HG02943 (cell line): ENCODE measurements around the gene RHOT2.
A peak's percentile ranks its signal among the peaks of the same experiment; 100 is the strongest.

ENCODE experiments used
- ATAC-seq: cut with Tn5 transposase; IDR thresholded peaks from one replicate; pipeline ENCODE4 v1.9.1; 2021; ENCODE audit warnings: mild to moderate bottlenecking, low read depth, moderate library complexity; ENCODE audit not compliant: unreplicated experiment

The RHOT2 gene

DNA sequence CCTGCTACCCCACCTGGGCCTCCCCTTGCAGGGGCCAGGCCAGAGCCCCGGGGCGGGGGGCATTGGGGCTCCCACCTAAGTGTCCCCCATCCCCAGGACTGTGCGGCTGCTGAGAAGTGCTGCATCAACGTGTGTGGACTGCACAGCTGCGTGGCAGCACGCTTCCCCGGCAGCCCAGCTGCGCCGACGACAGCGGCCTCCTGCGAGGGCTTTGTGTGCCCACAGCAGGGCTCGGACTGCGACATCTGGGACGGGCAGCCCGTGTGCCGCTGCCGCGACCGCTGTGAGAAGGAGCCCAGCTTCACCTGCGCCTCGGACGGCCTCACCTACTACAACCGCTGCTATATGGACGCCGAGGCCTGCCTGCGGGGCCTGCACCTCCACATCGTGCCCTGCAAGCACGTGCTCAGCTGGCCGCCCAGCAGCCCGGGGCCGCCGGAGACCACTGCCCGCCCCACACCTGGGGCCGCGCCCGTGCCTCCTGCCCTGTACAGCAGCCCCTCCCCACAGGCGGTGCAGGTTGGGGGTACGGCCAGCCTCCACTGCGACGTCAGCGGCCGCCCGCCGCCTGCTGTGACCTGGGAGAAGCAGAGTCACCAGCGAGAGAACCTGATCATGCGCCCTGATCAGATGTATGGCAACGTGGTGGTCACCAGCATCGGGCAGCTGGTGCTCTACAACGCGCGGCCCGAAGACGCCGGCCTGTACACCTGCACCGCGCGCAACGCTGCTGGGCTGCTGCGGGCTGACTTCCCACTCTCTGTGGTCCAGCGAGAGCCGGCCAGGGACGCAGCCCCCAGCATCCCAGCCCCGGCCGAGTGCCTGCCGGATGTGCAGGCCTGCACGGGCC lies 35.2 kb upstream of the RHOT2 start:
- ATAC-seq: no peak

DNA sequence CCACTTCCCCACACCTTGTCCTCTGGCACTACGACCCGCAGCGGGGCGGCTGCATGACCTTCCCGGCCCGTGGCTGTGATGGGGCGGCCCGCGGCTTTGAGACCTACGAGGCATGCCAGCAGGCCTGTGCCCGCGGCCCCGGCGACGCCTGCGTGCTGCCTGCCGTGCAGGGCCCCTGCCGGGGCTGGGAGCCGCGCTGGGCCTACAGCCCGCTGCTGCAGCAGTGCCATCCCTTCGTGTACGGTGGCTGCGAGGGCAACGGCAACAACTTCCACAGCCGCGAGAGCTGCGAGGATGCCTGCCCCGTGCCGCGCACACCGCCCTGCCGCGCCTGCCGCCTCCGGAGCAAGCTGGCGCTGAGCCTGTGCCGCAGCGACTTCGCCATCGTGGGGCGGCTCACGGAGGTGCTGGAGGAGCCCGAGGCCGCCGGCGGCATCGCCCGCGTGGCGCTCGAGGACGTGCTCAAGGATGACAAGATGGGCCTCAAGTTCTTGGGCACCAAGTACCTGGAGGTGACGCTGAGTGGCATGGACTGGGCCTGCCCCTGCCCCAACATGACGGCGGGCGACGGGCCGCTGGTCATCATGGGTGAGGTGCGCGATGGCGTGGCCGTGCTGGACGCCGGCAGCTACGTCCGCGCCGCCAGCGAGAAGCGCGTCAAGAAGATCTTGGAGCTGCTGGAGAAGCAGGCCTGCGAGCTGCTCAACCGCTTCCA lies 34.4 kb upstream of the RHOT2 start:
- no peak for ATAC-seq

DNA sequence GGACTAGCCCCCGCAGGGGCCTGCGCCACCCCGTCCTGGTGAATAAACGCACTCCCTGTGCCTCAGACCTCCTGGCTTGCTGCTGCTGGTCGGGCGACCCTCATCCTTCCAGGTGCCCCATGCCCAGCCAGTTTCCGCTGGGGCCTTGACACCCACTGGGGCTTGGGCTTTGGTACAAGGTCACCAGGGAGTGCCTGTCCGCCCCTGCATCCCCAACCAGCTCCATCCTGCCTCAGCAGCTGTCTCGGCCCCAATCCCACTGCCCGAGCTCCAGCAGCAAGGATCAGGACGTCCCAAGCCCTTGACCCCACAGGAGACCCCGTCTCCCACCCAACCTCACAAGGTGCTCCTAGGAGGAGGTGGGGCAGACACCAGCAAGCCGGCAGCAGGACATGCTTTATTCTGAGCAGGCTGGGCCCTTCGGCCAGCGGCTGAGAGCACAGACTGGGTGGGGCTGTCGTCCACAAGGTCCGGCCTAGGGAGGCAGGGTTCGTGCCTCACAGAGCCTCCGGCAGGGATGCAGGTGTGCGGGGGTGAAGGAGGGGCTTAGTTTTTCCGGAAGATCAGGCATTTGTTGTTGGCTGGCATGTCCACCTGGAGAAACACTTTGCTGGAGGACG lies 33.8 kb upstream of the RHOT2 start:
- no peak for ATAC-seq

DNA sequence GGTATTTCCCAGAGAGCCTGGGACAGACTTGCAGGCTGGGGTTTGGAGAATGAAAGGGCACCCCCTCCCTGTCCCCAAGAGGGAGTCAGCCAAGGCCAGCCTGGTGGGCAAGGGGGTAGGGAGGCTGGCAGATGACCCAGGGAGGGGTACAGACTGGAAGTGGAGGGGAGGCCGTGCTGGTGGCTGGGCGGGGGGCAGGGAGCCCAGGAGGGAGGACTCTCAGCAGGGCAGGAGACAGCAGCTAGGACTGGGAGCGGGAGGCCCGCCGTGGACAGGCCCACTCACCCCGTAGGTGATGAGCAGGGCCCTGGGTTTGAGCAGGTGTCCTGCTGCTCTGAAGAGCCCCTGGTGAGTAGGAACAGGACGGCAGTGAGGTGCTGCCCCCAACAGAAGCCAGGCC lies 32.9 kb upstream of the RHOT2 start:
- ATAC-seq: no peak

DNA sequence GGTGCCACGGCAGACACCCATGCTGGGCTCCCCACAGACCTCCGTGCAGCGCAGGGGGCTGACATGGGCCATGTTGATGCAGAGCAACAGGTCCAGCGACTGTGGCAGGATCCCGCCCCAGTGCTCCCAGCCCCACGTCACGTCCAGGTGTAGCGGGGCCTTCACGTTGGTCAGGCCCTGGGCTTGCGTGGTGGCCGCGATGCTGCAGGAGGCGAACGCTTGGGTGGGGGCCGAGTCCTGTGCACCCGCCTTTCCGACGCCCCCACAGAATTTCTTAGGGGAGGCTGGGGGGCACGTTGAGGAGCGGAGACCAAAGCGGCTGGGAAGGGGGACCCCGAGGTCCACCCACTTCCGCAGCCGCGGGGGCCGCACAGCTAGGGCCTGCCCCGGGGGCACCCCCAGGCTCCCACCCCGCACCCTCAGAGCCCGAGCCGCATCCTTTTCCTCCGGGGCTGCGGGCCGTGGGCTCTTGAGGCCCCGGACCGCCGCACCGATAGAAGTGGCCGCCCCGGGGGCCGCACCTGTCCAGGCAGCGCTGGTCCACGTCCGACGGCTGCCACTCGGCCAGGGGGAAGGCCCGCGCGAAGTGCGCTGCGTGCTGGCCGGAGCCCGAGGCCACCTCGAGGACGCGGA lies 32.2 kb upstream of the RHOT2 start:
- ATAC-seq: no peak

DNA sequence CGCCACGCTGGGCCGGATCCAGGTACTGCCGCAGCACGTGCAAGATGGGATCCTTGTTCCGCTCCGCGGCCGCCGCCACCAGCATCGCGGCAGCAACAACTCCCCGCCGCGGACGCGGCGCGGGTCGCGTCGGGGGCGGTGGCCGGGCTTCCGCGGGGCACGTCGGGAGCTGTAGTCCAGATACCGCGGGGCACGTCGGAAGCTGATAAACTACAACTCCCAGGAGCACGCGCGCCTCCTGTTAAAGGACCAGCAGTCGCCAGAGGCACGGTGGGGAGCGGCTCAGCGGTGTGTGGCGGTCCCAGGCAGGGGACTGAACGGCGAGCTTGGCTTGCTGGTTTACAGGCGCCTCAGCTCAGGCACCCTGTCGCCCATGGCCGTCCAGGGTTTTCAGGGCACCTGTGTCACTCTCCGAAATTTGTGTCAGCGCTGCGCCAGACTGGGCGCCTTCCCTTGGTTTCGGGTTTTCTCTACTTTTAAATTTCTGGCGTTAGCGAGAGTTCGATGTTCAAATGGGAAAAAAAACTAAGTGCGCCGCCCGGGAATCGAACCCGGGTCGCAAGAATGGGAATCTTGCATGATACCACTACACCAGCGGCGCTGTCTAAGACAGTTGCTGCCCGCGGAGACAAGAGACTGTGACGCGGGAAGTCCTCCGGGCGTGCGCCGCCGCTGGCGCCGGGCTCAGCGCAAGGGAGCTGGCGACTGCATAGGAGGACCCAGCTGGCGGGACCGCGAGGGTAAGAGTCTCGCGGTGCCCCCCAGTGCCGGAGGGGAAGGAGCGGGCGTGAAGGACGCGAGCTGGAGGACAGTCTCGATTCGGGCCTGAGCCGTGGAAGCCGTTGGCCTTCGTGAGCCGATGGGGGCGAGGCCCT lies 31.5 kb upstream of the RHOT2 start, which contains the start of gene METTL26:
TSS of gene METTL26 (minus strand) at position 100 of the 875 bp plus-strand sequence. CDS start at position 85, 15 bp downstream.
- peak; percentile 53 for ATAC-seq

DNA sequence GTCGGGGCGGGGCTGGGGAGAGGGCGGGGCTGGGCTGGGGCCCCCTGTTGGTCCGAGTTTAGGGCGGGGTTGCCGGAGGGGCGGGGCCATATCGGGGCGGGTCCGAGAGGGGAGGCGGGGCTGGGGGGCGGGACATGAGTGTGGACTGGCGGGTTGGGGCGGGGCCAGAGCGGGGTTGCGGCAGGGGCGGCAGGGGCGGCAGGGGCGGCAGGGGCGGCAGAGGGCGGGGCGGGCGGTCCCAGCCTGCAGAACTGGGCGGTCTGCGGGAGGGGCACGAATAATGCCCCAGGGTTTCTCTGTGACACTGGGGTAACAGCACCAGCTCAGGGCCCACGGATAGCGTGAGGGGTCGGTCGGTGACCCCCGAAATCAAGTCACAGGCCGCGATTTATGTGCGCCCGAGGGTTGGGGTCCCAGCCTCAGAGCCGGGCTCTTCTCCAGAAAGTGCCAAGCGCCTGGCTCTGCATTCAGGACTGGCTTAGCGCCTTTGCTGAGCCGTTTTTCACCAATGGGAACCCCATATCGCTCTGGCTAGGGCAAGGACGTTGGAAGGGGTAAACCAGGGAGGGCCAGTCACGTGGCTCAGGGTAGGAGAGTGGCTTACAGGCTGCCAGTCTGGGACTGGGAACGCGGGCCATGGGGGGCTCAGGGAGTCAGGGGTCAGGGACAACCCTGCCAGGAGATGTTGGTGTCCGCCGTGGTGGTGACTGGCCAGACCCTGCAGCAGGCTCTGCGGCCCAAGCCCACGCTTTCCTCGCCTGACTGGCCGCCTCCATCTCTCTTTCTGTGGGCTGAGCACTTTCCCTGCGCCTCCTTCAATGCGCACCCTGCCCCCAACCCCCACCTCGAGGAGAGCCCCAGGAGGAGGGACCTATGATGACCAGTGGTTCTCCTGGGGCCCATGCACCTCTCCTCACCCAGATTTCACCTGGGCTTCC lies 30.6 kb upstream of the RHOT2 start:
- no peak for ATAC-seq

DNA sequence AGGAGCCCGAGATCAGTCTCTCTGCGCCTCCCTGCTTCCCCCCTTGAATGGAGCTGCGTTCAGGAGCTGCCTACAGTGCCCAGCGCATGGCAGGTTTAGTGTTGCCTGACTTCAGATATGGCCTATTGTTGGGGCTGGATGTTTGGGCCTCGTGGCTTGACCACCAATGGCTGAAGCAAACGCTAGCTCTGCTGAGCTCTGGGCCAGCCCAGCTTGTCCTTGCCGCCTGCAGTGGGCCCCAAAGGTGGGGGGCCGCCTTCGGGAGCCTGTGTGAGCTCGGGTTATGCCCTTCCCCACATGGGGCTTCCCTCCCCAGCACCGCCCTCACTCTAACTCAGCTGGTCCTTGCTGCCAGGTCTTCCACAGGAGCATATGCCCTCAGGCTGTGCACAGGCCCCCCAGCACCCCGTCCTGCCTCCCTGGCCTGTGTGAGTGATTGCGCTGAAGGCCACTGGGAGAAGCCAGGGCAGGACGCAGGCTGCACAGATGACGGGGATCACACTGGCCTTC lies 29.8 kb upstream of the RHOT2 start:
- no peak for ATAC-seq

DNA sequence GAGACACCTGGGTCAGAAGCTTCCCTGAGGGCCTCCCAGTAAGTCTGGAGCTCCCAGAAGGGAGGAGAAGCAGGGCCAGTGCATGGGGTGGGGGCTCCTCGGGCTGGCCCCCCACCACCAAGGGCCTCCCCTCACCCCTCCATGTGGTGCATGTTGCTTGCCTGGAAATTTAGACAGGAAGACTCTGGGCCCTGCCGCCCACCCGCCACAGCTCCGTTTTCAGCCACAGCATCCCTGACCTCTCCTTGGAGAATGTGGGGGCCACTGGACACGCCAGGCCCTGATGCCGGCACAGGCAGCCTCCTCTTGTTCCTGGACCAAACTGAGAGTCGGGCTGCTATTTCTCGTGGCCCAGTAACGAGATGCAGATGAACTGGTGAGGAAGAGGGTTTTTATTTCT lies 29.1 kb upstream of the RHOT2 start:
- ATAC-seq: no peak

DNA sequence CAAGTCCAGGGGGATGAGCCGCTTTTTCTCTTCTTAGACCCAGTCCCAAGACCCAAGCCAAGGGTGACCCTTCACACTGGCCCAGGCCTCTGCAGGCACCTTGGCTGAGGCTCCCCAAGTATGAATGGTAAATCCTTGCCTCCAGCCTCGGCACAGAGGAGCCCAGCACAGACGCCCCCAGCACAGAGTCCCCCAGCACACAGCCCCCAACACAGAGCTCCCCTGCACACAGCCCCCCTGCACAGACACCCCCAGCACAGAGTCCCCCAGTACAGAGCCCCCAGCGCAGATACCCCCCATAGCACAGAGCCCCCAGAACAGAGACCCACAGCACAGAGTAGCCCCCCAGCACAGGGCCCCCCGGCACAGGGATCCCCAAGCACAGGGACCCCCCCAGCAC lies 27.3 kb upstream of the RHOT2 start:
- ATAC-seq: no peak

DNA sequence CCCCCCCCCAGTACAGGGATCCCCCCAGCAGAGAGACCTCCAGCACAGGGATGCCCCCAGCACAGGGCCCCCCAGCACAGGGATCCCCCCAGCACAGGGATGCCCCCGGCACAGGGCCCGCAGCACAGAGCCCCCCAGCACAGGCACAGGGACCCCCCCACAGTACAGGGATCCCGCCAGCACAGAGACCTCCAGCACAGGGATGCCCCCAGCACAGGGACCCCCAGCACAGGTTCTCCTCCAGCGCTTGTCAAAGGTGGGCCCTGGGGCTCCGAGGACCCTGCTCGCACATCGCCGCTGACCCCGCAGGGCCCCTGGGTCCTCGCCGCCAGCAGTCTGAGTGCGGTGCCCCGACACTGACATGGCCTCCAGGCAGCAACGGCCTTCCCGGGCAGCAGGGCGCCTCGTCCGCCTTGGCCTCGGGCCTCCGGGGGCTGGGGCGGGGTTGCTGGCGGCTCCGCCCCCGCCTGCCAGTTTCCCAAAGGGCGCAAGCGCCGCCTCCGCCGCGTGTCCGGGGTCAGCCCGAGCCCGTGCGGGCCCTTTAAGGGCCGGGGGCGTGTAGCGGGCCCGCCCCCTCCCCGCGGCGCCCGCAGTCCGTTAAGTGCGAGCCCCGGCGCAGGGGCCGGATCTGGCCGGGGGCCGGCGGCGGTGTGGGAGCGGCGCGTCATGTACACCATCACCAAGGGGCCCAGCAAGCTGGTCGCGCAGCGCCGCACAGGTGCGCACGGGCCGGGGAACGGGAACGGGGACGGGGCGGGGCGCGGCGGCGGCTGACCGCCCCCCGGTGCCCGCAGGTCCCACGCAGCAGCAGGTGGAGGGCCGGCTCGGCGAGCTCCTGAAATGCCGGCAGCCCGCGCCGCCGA lies 26.4 kb upstream of the RHOT2 start, which contains the start of gene MCRIP2:
TSS of gene MCRIP2 (plus strand) at position 503 of the 863 bp plus-strand sequence. CDS start at position 667, 164 bp downstream.
- no peak for ATAC-seq

DNA sequence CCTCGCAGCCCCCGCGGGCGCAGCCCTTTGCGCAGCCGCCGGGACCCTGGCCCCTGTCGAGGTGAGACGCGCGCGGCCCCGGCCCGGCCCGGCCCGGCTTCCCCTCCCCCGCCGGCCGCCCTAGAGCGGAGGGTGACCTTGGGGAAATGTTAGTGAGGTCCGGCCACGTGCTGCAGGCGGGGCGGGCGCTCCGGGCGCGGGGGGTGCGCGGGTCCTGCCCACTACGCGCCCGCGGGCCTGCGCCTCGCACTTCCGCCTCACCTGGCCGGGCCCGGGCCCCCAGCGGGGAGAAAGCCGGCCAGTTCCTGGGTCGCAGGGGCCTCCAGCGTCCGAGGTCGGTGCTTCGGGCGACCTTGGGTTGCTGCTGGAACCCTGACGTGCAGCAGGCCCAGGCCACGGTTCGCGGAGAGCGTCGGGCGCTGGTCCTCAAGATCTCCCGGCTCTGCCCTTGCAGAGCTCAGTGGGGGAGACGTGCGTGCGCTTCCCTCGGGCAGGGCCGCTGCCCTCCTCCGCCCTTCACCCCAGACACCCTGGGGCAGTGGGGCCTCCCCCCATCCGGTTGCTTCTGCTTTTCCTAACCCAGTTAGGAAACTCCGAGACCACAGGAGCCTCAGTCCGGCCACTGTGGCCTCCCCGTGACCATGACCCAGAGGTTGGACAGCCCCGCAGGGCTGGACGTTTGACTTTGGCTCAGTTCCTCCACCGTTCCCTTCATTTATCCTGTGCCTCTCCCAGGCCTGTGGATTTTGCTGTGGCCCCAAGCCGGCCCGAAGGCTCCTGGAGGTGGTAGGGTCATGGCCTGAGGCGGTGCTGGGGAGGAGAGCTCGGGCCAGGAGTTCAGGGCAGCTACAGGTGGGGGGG lies 25.5 kb upstream of the RHOT2 start:
- ATAC-seq: no peak

DNA sequence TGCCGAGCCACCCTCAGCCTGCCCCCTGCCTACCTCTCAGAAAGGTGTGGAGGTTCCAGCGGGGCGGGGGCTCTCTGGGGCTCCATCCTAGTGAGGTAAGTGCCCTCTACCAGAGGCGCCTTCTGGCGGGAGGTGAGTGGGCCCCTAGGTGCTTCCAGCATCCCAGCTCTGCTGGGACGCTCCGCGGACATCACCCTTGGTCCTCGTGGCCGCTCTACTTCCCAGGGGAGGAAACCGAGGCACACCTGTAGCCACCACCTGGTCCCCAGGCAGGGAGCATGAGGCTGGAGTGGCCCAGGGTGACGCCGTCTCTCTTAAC lies 24.9 kb upstream of the RHOT2 start:
- ATAC-seq: no peak

DNA sequence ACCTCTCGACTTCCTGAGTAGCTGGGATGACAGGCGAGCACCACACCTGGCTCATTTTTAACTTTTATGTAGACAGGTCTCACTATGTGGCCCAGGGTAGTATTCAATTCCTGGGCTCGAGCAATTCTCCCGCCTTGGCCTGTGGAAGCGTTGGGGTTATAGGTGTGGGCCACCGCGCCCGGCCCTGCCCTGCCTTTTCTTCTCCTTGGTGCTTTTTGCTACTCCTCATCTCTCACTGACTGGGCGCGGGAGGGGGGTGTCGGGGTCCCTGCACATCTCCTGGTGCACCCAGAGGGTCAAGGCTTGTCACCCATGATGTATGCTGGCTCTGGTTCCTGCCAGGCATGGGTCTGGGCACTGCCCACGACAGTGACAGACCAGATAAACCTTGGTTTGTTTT lies 23.4 kb upstream of the RHOT2 start:
- ATAC-seq: no peak

DNA sequence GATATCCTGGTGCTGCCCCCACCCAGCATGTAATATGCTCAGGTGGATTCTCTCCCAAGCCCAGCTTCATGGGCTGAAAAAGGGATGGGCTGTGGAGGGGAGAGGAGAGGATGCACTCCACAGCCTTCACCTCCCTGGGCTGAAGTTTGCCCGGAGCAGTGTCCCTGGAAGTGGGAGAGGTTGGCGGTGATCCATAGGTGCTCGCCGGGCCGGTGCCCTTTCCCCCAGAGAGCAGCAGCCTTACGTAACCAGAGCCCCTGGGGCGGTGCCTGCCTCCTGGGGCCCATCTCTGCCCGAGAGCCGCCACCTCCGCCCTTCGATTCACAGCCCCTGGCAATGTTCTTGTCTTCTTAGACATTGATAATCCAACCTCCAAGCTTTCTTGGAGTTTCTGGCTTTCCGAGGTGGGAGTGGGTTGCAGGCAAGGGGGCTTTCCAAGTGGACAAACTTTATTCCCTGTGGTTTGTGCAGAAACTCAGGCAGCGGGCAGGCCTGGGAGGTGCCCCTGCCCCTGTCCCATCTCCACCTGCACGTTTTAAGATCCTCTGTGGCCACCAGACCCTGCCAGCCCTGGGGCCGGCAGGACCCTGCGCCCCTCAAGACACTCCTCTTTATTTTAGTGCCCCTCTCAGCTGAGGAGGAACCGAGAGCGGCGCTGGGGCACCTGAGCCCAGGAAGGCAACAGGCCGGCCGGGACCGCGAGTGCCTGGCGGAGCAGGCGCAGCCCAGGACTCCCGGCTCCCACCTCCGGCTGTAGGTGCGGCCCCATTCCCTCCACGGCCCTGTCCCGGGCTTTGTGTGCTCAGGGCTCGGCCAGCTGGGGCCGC lies 21.9 kb upstream of the RHOT2 start:
- no peak for ATAC-seq

DNA sequence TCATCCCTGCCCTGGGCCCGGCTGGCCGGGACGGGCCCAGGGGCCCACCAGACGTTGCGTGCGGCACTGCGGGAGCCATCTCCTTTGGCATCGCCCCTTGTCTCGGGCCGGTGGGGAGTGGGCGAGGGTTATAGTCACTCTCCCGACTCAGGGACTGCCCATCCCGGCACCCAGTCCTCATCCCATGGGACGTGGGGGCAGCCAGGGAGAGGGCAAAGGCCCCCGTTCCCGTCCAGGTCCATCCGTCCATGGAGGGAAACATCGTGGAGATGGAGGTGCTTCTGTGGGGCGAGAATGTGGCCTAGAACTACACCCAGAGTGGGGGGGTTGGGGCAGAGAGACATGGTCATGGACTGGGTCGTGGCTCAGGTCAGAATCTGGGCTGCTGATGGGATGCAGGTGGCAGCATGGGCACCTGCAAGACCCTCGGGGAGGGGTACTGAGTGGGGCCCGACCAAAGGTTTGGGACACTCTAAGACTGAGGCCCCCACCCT lies 21.2 kb upstream of the RHOT2 start:
- no peak for ATAC-seq
